HepG2 (cell line): Measurements from ENCODE around the gene MDP1. TPM values are rescaled to one million over a fixed set of nuclear protein-coding genes. Genes with fewer than 3 reads are reported as not detected.

ENCODE experiments used
- EP300 ChIP-seq, 3 experiments: sonication (generic) in 1 of 3; formaldehyde crosslinking in 1 of 3; IDR thresholded peaks; 2 replicates each; pipeline versions ENCODE4 v1.5.1 to v1.6.1; 2011 to 2020; ENCODE audit warnings: low read depth in 2 of 3, low read length in 2 of 3, borderline replicate concordance in 1 of 3, improper control_type of control experiment in 1 of 3, mild to moderate bottlenecking in 1 of 3, missing genetic modification reagents in 1 of 3, moderate library complexity in 1 of 3
- KDM3A ChIP-seq: IDR thresholded peaks from 2 replicates; pipeline ENCODE4 v1.6.1; 2018; ENCODE audit warnings: low read depth, missing compliant biosample characterization
- KLF16 ChIP-seq, 2 experiments: sonication (generic) in 1 of 2; formaldehyde crosslinking in 1 of 2; IDR thresholded peaks; 2 replicates each; pipeline versions ENCODE4 v1.6.1 to v1.8.0; 2016 to 2023; ENCODE audit warnings: missing genetic modification reagents in 2 of 2, missing compliant biosample characterization in 1 of 2
- PHF5A ChIP-seq: IDR thresholded peaks from one replicate; pipeline ENCODE4 v1.6.1; 2018; ENCODE audit warnings: low read depth, missing genetic modification reagents; ENCODE audit not compliant: unreplicated experiment
- PTBP1 ChIP-seq: fragments of 200-400 bp; formaldehyde crosslinking; IDR thresholded peaks from 2 replicates; pipeline ENCODE4 v1.6.1; 2018; ENCODE audit warnings: low read length, low read depth; ENCODE audit not compliant: poor library complexity, severe bottlenecking
- TSC22D2 ChIP-seq: sonication (generic); formaldehyde crosslinking; IDR thresholded peaks from 2 replicates; pipeline ENCODE4 v1.5.1; 2020; ENCODE audit warnings: missing genetic modification reagents, mild to moderate bottlenecking, borderline replicate concordance
- XRCC5 ChIP-seq: fragments of 200-400 bp; formaldehyde crosslinking; optimal IDR thresholded peaks from 2 replicates; pipeline ENCODE3; 2017; ENCODE audit warnings: mild to moderate bottlenecking, low read length
- ZBTB1 ChIP-seq: sonication (generic); formaldehyde crosslinking; IDR thresholded peaks from 2 replicates; pipeline ENCODE4 v1.4.0; 2020; ENCODE audit warnings: missing genetic modification reagents, borderline replicate concordance
- ZNF775 ChIP-seq: sonication (generic); formaldehyde crosslinking; IDR thresholded peaks from 2 replicates; pipeline ENCODE4 v1.4.0; 2020; ENCODE audit warnings: missing genetic modification reagents, mild to moderate bottlenecking, moderate library complexity, borderline replicate concordance
- polyA plus RNA-seq, 8 experiments: library from polyadenylated mRNA; depleted of rRNA in 3 of 8; stranded (reverse) in 7 of 8; unstranded in 1 of 8; fragments of >200 nt; fragmentation: Illumina TruSeq in 4 of 8; extraction: Trizol in 4 of 8; gene quantifications; 2 replicates each; pipeline versions ENCODE4 v1.2.1 to v1.2.3, GENCODE V29; 2011 to 2016; ENCODE audit warnings: low read depth in 4 of 8, missing spikeins in 1 of 8, mixed read lengths in 1 of 8; ENCODE audit not compliant: insufficient read depth in 1 of 8
- total RNA-seq, 5 experiments: library from RNA; depleted of rRNA; stranded (reverse); fragments of >200 nt; fragmentation: Illumina TruSeq; extraction: Trizol; gene quantifications; 2 replicates each; pipeline ENCODE4 v1.2.3, GENCODE V29; 2016; ENCODE audit warnings: low read depth in 1 of 5
- TF ChIP-seq, protein P1 (sequence below): sonication (generic); formaldehyde crosslinking; IDR thresholded peaks from 2 replicates; pipeline ENCODE4 v1.5.0; 2020; ENCODE audit warnings: mild to moderate bottlenecking, missing genetic modification reagents, borderline replicate concordance
- TF ChIP-seq, protein P2 (sequence below): sonication (generic); formaldehyde crosslinking; IDR thresholded peaks from 2 replicates; pipeline ENCODE4 v1.4.0; 2020; ENCODE audit warnings: mild to moderate bottlenecking, missing genetic modification reagents

The MDP1 gene
- total and polyA plus RNA-seq, 2 of the 13 experiments (the other 11 are each of a cell fraction or from before 2014, with no cell fraction given), result 44.1 to 48.7 TPM

DNA sequence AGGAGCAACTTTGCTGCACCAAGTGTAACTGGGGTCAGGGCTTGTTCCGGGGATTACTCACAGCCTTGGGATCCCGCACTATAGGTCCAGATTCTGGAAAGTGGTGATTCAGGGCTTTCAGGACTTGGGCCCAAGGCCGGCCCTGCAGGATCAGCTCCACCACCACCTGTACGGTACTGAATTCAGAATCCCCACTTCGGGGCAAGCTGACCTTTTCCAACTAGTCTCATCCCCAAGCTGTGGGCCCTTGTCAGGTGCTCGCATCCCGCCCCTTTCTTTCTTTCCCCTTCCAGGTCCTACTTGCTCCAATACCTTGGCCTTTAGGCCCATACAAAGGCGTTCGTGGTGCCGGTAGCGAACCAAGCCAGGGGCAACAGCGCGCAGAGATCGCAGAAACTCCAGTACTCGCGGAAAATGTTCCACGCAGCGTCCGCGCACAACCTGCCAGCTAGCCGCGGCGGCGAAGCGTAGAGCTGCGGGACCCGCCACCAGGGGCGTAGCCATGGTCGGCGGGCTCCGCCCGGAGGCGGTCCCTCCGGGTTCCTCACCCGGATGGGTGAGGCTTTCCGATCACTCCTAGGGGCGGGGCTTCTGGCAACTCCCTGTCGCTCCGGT is 26.1 kb upstream of the MDP1 start (continued):
- peak in 1 of 2 experiments; percentile 86; a peak in 2 of 4 replicates for TF ChIP-seq EP300 (IDR thresholded peaks at IDR 0.05; ENCODE audit: low read depth in 2 of 2, low read length in 2 of 2)
- TF ChIP-seq EP300 (CRISPR knock-in tag; IDR thresholded peaks at IDR 0.05; ENCODE audit: borderline replicate concordance), result no peak; the same call in 1 of the 2 replicates
- peak; percentile 37; the same call in 1 of the 2 replicates for TF ChIP-seq TSC22D2 (CRISPR knock-in tag)
- TF ChIP-seq, protein P1, sequence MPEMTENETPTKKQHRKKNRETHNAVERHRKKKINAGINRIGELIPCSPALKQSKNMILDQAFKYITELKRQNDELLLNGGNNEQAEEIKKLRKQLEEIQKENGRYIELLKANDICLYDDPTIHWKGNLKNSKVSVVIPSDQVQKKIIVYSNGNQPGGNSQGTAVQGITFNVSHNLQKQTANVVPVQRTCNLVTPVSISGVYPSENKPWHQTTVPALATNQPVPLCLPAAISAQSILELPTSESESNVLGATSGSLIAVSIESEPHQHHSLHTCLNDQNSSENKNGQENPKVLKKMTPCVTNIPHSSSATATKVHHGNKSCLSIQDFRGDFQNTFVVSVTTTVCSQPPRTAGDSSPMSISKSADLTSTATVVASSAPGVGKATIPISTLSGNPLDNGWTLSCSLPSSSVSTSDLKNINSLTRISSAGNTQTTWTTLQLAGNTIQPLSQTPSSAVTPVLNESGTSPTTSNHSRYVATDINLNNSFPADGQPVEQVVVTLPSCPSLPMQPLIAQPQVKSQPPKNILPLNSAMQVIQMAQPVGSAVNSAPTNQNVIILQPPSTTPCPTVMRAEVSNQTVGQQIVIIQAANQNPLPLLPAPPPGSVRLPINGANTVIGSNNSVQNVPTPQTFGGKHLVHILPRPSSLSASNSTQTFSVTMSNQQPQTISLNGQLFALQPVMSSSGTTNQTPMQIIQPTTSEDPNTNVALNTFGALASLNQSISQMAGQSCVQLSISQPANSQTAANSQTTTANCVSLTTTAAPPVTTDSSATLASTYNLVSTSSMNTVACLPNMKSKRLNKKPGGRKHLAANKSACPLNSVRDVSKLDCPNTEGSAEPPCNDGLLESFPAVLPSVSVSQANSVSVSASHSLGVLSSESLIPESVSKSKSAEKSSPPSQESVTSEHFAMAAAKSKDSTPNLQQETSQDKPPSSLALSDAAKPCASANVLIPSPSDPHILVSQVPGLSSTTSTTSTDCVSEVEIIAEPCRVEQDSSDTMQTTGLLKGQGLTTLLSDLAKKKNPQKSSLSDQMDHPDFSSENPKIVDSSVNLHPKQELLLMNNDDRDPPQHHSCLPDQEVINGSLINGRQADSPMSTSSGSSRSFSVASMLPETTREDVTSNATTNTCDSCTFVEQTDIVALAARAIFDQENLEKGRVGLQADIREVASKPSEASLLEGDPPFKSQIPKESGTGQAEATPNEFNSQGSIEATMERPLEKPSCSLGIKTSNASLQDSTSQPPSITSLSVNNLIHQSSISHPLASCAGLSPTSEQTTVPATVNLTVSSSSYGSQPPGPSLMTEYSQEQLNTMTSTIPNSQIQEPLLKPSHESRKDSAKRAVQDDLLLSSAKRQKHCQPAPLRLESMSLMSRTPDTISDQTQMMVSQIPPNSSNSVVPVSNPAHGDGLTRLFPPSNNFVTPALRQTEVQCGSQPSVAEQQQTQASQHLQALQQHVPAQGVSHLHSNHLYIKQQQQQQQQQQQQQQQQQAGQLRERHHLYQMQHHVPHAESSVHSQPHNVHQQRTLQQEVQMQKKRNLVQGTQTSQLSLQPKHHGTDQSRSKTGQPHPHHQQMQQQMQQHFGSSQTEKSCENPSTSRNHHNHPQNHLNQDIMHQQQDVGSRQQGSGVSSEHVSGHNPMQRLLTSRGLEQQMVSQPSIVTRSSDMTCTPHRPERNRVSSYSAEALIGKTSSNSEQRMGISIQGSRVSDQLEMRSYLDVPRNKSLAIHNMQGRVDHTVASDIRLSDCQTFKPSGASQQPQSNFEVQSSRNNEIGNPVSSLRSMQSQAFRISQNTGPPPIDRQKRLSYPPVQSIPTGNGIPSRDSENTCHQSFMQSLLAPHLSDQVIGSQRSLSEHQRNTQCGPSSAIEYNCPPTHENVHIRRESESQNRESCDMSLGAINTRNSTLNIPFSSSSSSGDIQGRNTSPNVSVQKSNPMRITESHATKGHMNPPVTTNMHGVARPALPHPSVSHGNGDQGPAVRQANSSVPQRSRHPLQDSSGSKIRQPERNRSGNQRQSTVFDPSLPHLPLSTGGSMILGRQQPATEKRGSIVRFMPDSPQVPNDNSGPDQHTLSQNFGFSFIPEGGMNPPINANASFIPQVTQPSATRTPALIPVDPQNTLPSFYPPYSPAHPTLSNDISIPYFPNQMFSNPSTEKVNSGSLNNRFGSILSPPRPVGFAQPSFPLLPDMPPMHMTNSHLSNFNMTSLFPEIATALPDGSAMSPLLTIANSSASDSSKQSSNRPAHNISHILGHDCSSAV (CRISPR knock-in tag), result peak; percentile 38; the same call in 1 of the 2 replicates
- peak; percentile 93; the same call in 1 of the 2 replicates for TF ChIP-seq ZNF775 (CRISPR knock-in tag)
- no peak; the same call in 1 of the 2 replicates for TF ChIP-seq KDM3A (CRISPR knock-in tag)
- peak; percentile 65; the same call in 1 of the 2 replicates for TF ChIP-seq ZBTB1
- peak; percentile 76 for TF ChIP-seq PTBP1
- TF ChIP-seq, protein P2, sequence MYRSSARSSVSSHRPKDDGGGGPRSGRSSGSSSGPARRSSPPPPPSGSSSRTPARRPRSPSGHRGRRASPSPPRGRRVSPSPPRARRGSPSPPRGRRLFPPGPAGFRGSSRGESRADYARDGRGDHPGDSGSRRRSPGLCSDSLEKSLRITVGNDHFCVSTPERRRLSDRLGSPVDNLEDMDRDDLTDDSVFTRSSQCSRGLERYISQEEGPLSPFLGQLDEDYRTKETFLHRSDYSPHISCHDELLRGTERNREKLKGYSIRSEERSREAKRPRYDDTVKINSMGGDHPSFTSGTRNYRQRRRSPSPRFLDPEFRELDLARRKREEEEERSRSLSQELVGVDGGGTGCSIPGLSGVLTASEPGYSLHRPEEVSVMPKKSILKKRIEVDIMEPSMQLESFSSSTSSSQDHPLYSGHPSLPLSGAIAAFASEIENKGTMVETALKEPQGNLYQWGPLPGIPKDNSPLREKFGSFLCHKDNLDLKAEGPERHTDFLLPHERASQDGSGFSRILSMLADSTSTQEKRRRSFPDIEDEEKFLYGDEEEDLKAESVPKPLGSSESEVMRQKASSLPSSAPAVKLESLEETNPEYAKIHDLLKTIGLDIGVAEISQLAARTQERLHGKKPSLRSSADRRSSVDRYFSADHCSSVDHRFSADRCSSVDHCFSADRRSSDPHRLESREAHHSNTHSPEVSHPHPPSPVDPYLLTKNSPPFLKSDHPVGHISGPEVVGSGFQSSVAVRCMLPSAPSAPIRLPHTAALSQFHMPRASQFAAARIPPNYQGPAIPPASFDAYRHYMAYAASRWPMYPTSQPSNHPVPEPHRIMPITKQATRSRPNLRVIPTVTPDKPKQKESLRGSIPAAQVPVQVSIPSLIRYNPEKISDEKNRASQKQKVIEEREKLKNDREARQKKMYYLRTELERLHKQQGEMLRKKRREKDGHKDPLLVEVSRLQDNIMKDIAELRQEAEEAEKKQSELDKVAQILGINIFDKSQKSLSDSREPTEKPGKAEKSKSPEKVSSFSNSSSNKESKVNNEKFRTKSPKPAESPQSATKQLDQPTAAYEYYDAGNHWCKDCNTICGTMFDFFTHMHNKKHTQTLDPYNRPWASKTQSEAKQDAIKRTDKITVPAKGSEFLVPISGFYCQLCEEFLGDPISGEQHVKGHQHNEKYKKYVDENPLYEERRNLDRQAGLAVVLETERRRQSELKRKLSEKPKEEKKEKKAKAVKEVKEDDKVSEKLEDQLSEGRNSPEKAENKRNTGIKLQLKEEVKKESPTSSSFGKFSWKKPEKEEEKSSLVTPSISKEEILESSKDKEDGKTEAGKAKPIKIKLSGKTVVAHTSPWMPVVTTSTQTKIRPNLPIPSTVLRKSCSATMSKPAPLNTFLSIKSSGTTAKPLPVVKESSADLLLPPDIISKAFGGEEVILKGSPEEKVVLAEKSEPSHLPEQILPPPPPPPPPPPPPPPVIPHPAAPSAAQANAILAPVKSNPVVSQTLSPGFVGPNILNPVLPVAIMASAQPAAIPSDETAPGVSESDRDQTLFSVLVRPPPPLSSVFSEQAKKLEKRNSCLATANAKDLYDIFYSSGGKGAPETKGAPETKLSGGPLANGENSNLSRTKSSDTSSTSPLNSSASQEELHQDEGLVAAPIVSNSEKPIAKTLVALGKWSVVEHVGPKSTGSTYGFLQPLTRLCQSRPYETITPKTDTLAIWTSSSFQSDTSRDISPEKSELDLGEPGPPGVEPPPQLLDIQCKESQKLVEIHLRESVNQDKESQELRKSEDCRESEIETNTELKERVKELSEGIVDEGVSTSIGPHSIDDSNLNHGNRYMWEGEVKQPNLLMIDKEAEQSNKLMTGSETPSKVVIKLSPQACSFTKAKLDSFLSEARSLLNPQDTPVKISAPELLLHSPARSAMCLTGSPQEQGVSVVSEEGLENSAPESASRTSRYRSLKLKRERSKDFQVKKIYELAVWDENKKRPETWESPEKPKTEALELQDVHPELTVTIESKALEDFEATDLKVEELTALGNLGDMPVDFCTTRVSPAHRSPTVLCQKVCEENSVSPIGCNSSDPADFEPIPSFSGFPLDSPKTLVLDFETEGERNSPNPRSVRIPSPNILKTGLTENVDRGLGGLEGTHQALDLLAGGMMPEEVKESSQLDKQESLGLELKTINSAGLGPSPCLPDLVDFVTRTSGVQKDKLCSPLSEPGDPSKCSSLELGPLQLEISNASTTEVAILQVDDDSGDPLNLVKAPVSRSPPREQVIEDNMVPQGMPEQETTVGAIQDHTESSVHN (CRISPR knock-in tag), result peak; percentile 41; the same call in 1 of the 2 replicates
- peak in 1 of 2 experiments; percentile 56; a peak in 2 of 4 replicates for TF ChIP-seq KLF16 (CRISPR knock-in tag; IDR thresholded peaks at IDR 0.05)
- TF ChIP-seq XRCC5, result peak; percentile 95
- peak; percentile 91 for TF ChIP-seq PHF5A
